H1 (cell line): ENCODE data around the gene IL13RA1. TPM values are rescaled to one million over a fixed set of nuclear protein-coding genes. Genes with fewer than 3 reads are reported as not detected.
A peak's percentile ranks its signal among the peaks of the same experiment; 100 is the strongest.

Experiments used
- ATF3 ChIP-seq: IDR thresholded peaks from 2 replicates; pipeline ENCODE4 v1.6.1; 2011; ENCODE audit warnings: low read depth, mild to moderate bottlenecking, low read length; ENCODE audit not compliant: insufficient read depth
- CBX8 ChIP-seq: fragments of 300-800, 300-1000 bp; sonication (generic); IDR thresholded peaks from 2 replicates; pipeline ENCODE4 v1.7.1; 2016; ENCODE audit warnings: low read depth, low read length, borderline replicate concordance
- POLR2AphosphoS5 ChIP-seq: IDR thresholded peaks from 2 replicates; pipeline ENCODE4 v1.6.1; 2011; ENCODE audit warnings: low read depth, low read length
- RAD21 ChIP-seq, 2 experiments: IDR thresholded peaks in 1 of 2; conservative IDR thresholded peaks in 1 of 2; 2 replicates each; pipeline ENCODE4 v1.6.1; 2011; ENCODE audit warnings: low read depth in 2 of 2, low read length in 2 of 2, improper control_type of control experiment in 1 of 2, inconsistent platforms in 1 of 2, mild to moderate bottlenecking in 1 of 2, moderate library complexity in 1 of 2
- ZNF274 ChIP-seq: IDR thresholded peaks from 2 replicates; pipeline ENCODE4 v1.7.0; 2012; ENCODE audit warnings: low read length, borderline replicate concordance; ENCODE audit errors: extremely low read depth
- polyA plus RNA-seq, 7 experiments: library from polyadenylated mRNA; depleted of rRNA in 3 of 7; stranded (reverse) in 5 of 7; unstranded in 2 of 7; fragments of >200 nt in 5 of 7; fragments of 200-250 nt in 2 of 7; gene quantifications; 1 replicate in 5 of 7; 2 replicates in 1 of 7; 4 replicates in 1 of 7; pipeline versions ENCODE4 v1.2.1 to v1.2.3, GENCODE V29; 2011 to 2013; ENCODE audit warnings: missing spikeins in 2 of 7, mixed read lengths in 2 of 7
- small RNA-seq: library from polyadenylated mRNA; stranded (forward); fragments of <200 nt; extraction: miRNeasy Mini kit (QIAGEN cat#:217004); gene quantifications from one replicate; pipeline ENCODE3, GENCODE V24; 2013; ENCODE audit not compliant: insufficient read depth
- total RNA-seq: library from RNA; stranded (reverse); fragmentation: NEBNext Ultra II Directional; extraction: Animal tissue kit (Norgen Biotek cat#: 25700); gene quantifications from 2 replicates; pipeline ENCODE4 v1.2.1, GENCODE V29; 2021

The IL13RA1 gene
- total and polyA plus RNA-seq, 2 of the 8 experiments (the other 6 are each of a cell fraction or from before 2014, with no cell fraction given): 3.3 to 9.4 TPM

GRCh38 chrX:118839334-118839958 is 112.0 kb downstream of the IL13RA1 start (continued):
- TF ChIP-seq RAD21 (IDR thresholded peaks at IDR 0.05 in 1 of 2, conservative IDR thresholded peaks at IDR 0.05 in 1 of 2; ENCODE audit: low read depth in 2 of 2, low read length in 2 of 2): peak; percentile 34 to 46
- TF ChIP-seq POLR2AphosphoS5: 0 out of 2 replicates have a peak, but pooled peaks have one; percentile 44
- no peak for TF ChIP-seq ZNF274
- TF ChIP-seq CBX8: no peak
- TF ChIP-seq ATF3: peak; percentile 95

Small RNAs within 50 kb of the gene (small RNA-seq; reads per million reads assigned to genes)
- not detected for gene RF00566

Other genes with a start within 250 kb of the IL13RA1 start
- 11.9 and 12.0 TPM in 2 replicates for gene DOCK11, start 231.8 kb upstream of the IL13RA1 start, total RNA-seq
- gene DOCK11, start 231.8 kb upstream of the IL13RA1 start, polyA plus RNA-seq (2011; rRNA removed): 2.8 and 4.9 TPM in 2 replicates
- gene ZCCHC12, start 96.2 kb downstream of the IL13RA1 start, total RNA-seq: 0.84 and 1.3 TPM in 2 replicates
- 0.71 and 0.76 TPM in 2 replicates for gene ZCCHC12, start 96.2 kb downstream of the IL13RA1 start, polyA plus RNA-seq (2011; rRNA removed)
- 0.11 TPM in 1 of 2 replicates, not detected in the other for gene LONRF3, start 247.0 kb downstream of the IL13RA1 start, total RNA-seq
- gene LONRF3, start 247.0 kb downstream of the IL13RA1 start, polyA plus RNA-seq (2011; rRNA removed): 0.05 TPM in 1 of 2 replicates, not detected in the other